GM23338 (cell line): ENCODE data around the gene ZNF277.

Experiments used
- CREB1 ChIP-seq: fragments of 250-450 bp; sonication (Bioruptor Pico); IDR thresholded peaks from 2 replicates; pipeline ENCODE4 v1.5.0; 2020; ENCODE audit warnings: low read depth, mild to moderate bottlenecking, moderate library complexity
- EZH2 ChIP-seq: fragments of 200-600 bp; sonication (generic); IDR thresholded peaks from one replicate; pipeline ENCODE4 v1.8.0; 2017; ENCODE audit warnings: antibody characterized with exemption, mild to moderate bottlenecking, low read depth; ENCODE audit not compliant: unreplicated experiment
- EZH2phosphoT487 ChIP-seq: fragments of 200-600 bp; sonication (generic); IDR thresholded peaks from one replicate; pipeline ENCODE4 v1.8.1; 2018; ENCODE audit warnings: antibody characterized with exemption; ENCODE audit not compliant: unreplicated experiment
- JUNB ChIP-seq: IDR thresholded peaks from one replicate; pipeline ENCODE4 v1.6.1; 2016; ENCODE audit warnings: antibody characterized with exemption; ENCODE audit not compliant: unreplicated experiment
- POLR2AphosphoS5 ChIP-seq: IDR thresholded peaks from 2 replicates; pipeline ENCODE4 v1.6.1; 2016; ENCODE audit warnings: antibody characterized with exemption, low read depth
- STAT1 ChIP-seq: IDR thresholded peaks from one replicate; pipeline ENCODE4 v1.6.1; 2016; ENCODE audit warnings: antibody characterized with exemption; ENCODE audit not compliant: unreplicated experiment
- ZNF114 ChIP-seq: fragments of 250-450 bp; sonication (Bioruptor Pico); IDR thresholded peaks from 2 replicates; pipeline ENCODE4 v1.5.0; 2020; ENCODE audit warnings: mild to moderate bottlenecking, moderate library complexity
- ZNF331 ChIP-seq: fragments of 250-450 bp; sonication (Bioruptor Pico); IDR thresholded peaks from 2 replicates; pipeline ENCODE4 v1.5.0; 2020; ENCODE audit warnings: low read depth, mild to moderate bottlenecking, moderate library complexity
- TF ChIP-seq, protein P1 (sequence below), 2 experiments: fragments of 200-600 bp in 1 of 2; sonication (generic) in 1 of 2; conservative IDR thresholded peaks; 2 replicates each; pipeline versions ENCODE4 v1.5.1 to v1.6.1; 2016 to 2017; ENCODE audit warnings: antibody characterized with exemption in 2 of 2, low read depth in 2 of 2, mild to moderate bottlenecking in 2 of 2, moderate library complexity in 1 of 2
- TF ChIP-seq, protein P2 (sequence below): IDR thresholded peaks from one replicate; pipeline ENCODE4 v1.6.1; 2018; ENCODE audit warnings: antibody characterized with exemption; ENCODE audit not compliant: unreplicated experiment
- TF ChIP-seq, protein P3 (sequence below): IDR thresholded peaks from 2 replicates; pipeline ENCODE4 v1.6.1; 2016; ENCODE audit warnings: antibody characterized with exemption

DNA sequence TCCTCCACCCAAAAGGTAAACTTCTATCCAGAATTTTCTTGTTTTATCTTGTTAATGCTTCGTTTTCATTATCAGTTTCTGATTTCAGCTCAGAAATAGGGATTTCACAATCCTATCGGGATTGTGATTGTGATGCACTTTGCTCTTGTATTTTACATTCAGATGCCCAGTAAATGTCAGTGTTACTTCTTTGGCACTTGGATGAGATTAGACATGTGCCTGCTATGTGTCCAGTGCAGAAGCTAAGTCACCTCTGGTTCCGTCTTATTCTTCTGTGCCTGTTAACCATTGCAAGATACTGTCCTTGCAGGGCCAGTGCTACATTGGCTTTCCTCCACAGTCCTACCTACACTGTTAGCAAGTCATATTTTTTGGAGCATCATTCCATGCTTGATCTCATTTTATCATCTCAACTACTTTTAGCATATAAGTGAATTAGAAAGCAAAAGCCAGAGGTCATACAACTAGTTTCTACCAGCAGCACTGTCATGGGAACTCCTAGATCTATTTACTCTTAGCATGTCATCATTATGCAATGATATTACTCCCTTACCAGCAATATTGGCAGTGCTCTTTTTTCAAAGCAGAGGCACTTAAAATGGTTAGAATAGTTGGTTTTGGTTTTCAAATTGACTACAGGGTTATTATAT is 26.7 kb downstream of the ZNF277 start:
- TF ChIP-seq, protein P1, sequence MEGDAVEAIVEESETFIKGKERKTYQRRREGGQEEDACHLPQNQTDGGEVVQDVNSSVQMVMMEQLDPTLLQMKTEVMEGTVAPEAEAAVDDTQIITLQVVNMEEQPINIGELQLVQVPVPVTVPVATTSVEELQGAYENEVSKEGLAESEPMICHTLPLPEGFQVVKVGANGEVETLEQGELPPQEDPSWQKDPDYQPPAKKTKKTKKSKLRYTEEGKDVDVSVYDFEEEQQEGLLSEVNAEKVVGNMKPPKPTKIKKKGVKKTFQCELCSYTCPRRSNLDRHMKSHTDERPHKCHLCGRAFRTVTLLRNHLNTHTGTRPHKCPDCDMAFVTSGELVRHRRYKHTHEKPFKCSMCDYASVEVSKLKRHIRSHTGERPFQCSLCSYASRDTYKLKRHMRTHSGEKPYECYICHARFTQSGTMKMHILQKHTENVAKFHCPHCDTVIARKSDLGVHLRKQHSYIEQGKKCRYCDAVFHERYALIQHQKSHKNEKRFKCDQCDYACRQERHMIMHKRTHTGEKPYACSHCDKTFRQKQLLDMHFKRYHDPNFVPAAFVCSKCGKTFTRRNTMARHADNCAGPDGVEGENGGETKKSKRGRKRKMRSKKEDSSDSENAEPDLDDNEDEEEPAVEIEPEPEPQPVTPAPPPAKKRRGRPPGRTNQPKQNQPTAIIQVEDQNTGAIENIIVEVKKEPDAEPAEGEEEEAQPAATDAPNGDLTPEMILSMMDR (conservative IDR thresholded peaks at IDR 0.05; ENCODE audit: low read depth in 2 of 2) = no peak
- TF ChIP-seq EZH2 (no peak), EZH2phosphoT487 (no peak), POLR2AphosphoS5 (no peak), ZNF114 (CRISPR knock-in tag) (no peak), JUNB (no peak), CREB1 (no peak), ZNF331 (CRISPR knock-in tag) (no peak), STAT1 (no peak)
- TF ChIP-seq, protein P2, sequence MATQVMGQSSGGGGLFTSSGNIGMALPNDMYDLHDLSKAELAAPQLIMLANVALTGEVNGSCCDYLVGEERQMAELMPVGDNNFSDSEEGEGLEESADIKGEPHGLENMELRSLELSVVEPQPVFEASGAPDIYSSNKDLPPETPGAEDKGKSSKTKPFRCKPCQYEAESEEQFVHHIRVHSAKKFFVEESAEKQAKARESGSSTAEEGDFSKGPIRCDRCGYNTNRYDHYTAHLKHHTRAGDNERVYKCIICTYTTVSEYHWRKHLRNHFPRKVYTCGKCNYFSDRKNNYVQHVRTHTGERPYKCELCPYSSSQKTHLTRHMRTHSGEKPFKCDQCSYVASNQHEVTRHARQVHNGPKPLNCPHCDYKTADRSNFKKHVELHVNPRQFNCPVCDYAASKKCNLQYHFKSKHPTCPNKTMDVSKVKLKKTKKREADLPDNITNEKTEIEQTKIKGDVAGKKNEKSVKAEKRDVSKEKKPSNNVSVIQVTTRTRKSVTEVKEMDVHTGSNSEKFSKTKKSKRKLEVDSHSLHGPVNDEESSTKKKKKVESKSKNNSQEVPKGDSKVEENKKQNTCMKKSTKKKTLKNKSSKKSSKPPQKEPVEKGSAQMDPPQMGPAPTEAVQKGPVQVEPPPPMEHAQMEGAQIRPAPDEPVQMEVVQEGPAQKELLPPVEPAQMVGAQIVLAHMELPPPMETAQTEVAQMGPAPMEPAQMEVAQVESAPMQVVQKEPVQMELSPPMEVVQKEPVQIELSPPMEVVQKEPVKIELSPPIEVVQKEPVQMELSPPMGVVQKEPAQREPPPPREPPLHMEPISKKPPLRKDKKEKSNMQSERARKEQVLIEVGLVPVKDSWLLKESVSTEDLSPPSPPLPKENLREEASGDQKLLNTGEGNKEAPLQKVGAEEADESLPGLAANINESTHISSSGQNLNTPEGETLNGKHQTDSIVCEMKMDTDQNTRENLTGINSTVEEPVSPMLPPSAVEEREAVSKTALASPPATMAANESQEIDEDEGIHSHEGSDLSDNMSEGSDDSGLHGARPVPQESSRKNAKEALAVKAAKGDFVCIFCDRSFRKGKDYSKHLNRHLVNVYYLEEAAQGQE = no peak
- TF ChIP-seq, protein P3, sequence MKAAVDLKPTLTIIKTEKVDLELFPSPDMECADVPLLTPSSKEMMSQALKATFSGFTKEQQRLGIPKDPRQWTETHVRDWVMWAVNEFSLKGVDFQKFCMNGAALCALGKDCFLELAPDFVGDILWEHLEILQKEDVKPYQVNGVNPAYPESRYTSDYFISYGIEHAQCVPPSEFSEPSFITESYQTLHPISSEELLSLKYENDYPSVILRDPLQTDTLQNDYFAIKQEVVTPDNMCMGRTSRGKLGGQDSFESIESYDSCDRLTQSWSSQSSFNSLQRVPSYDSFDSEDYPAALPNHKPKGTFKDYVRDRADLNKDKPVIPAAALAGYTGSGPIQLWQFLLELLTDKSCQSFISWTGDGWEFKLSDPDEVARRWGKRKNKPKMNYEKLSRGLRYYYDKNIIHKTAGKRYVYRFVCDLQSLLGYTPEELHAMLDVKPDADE = no peak
